ENCODE data around the gene PTPRJ. TPM values are rescaled to one million over a fixed set of nuclear protein-coding genes. Genes with fewer than 3 reads are reported as not detected.

Gene PTPRJ
- total RNA-seq, 1 donor from 2014 or later: 5.9 TPM

GRCh38 chr11:48036466-48036865, 56.1 kb downstream of the PTPRJ start:
- Histone ChIP-seq H3K9me3 (no peaks in the 10 kb centered on the region), H3K4me1 (peaks cover 2 to 3% of the 10 kb centered on the region in 2 donors), H3K27me3 (no peaks in the 10 kb centered on the region), H3K36me3 (no peaks in the 10 kb centered on the region), H3K27ac (no peak overlapping the region), H3K4me3 (no peak overlapping the region)
- TF ChIP-seq CTCF (IDR thresholded peaks at IDR 0.05): no peak
- intact Hi-C loops (cut with DNase I): no loop called here
- no peak for DNase-seq (ENCODE audit: low spot score in 2 of 2)

GRCh38 chr11:48037709-48038468, 57.5 kb downstream of the PTPRJ start:
- H3K4me3 ChIP-seq: no peak overlapping the region
- H3K9me3 ChIP-seq: no peaks in the 10 kb centered on the region
- TF ChIP-seq CTCF (IDR thresholded peaks at IDR 0.05): no peak
- intact Hi-C loops (cut with DNase I): no loop called here
- no peaks in the 10 kb centered on the region for H3K27me3 ChIP-seq
- peaks cover 2 to 3% of the 10 kb centered on the region in 2 donors for H3K4me1 ChIP-seq
- H3K27ac ChIP-seq: no peak overlapping the region
- no peak for DNase-seq (ENCODE audit: low spot score in 2 of 2)
- H3K36me3 ChIP-seq: no peaks in the 10 kb centered on the region

- no peak for DNase-seq (ENCODE audit: low spot score in 2 of 2)
- no peak overlapping the region for H3K27ac ChIP-seq
- H3K27me3 ChIP-seq: no peaks in the 10 kb centered on the region
- no peak overlapping the region for H3K4me3 ChIP-seq
- intact Hi-C loops (cut with DNase I): no loop called here
- no peaks in the 10 kb centered on the region for H3K4me1 ChIP-seq
- H3K9me3 ChIP-seq: no peaks in the 10 kb centered on the region
- H3K36me3 ChIP-seq: no peaks in the 10 kb centered on the region
- no peak for TF ChIP-seq CTCF (IDR thresholded peaks at IDR 0.05)
Observed at GRCh38 chr11:48040830-48041444, 60.6 kb downstream of the PTPRJ start.

- Histone ChIP-seq H3K4me1 (no peaks in the 10 kb centered on the region), H3K9me3 (no peaks in the 10 kb centered on the region), H3K4me3 (no peak overlapping the region), H3K36me3 (no peaks in the 10 kb centered on the region), H3K27ac (no peak overlapping the region), H3K27me3 (no peaks in the 10 kb centered on the region)
- intact Hi-C loops (cut with DNase I): no loop called here
- no peak for TF ChIP-seq CTCF (IDR thresholded peaks at IDR 0.05)
- DNase-seq (ENCODE audit: low spot score in 2 of 2): no peak
Observed at GRCh38 chr11:48041877-48042695, 61.7 kb downstream of the PTPRJ start.

- DNase-seq (ENCODE audit: low spot score in 2 of 2): no peak
- no peaks in the 10 kb centered on the region for H3K4me1 ChIP-seq
- no peak for TF ChIP-seq CTCF (IDR thresholded peaks at IDR 0.05)
- no peak overlapping the region for H3K27ac ChIP-seq
- H3K36me3 ChIP-seq: no peaks in the 10 kb centered on the region
- H3K9me3 ChIP-seq: no peaks in the 10 kb centered on the region
- intact Hi-C loops (cut with DNase I): no loop called here
- no peaks in the 10 kb centered on the region for H3K27me3 ChIP-seq
- H3K4me3 ChIP-seq: no peak overlapping the region
Observed at GRCh38 chr11:48043111-48043990, 63.0 kb downstream of the PTPRJ start.

All from ascending aorta (tissue), 2 donors.